Colonic mucosa (tissue), 4 donors: ENCODE measurements around the gene ACTR3C. TPM values are rescaled to one million over a fixed set of nuclear protein-coding genes. Genes with fewer than 3 reads are reported as not detected.

Experiments used
- DNase-seq: peaks from one replicate; pipeline ENCODE4 v3.0.0-alpha.2; 2020
- H3K27ac ChIP-seq: fragments of 200-600 bp; one replicate; pipeline ENCODE4 v1.8.0; 2021
- H3K27me3 ChIP-seq: fragments of 200-600 bp; one replicate; pipeline ENCODE4 v1.8.0; 2021
- H3K36me3 ChIP-seq: fragments of 200-600 bp; one replicate; pipeline ENCODE4 v1.8.0; 2021
- H3K4me1 ChIP-seq: fragments of 200-600 bp; one replicate; pipeline ENCODE4 v1.8.0; 2021; ENCODE audit warnings: mild to moderate bottlenecking
- H3K4me3 ChIP-seq: fragments of 200-600 bp; one replicate; pipeline ENCODE4 v1.8.0; 2021
- H3K9ac ChIP-seq, 2 donors: one replicate each; pipeline ENCODE4 v1.7.0; 2013; ENCODE audit warnings: control low read depth in 2 of 2, low read depth in 2 of 2, low read length in 2 of 2
- H3K9me3 ChIP-seq: fragments of 200-600 bp; one replicate; pipeline ENCODE4 v1.8.0; 2021
- CTCF ChIP-seq: fragments of 200-600 bp; IDR thresholded peaks from one replicate; pipeline ENCODE4 v1.8.0; 2022; ENCODE audit warnings: antibody characterized with exemption, mild to moderate bottlenecking
- intact Hi-C: fragments of 100-400 bp; cut with DNase I; formaldehyde crosslinking; loops from one replicate; pipeline ENCODE4 v1.14.1; 2022
- total RNA-seq, 2 donors: library from RNA; stranded (reverse); fragmentation: NEBNext Ultra II Directional in 1 of 2; extraction: Animal tissue kit (Norgen Biotek cat#: 25700) in 1 of 2; gene quantifications; one replicate each; pipeline ENCODE4 v1.2.1, GENCODE V29; 2021
- donor health status: healthy.
- donor health status: DM: no; HTN: no; CAD: no.
- donor health status: DM: no; HTN: no; CAD: no.

Gene ACTR3C
- total RNA-seq, 2 donors from 2014 or later: 17.6 to 29.6 TPM

DNA sequence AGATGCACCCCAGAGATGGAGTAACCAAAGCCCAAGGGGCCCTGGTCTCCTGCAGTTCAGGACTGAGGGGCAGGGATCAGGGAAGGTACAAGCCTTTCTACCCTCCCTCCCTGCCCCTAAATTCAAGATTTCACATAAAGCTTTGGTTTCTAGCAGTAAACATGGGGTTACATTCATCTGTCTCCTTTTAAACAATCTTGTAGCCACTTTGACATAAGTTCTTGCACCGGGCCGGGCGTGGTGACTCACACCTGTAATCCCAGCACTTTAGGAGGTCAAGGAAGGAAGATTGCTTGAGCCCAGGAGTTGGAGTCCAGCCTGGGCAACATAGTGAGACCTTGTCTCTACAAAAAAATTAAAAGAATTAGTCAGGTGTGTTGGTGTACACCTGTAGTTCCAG, 4.0 kb upstream of the ACTR3C start:
- Histone ChIP-seq H3K27ac (no peak overlapping the region), H3K36me3 (no peaks in the 10 kb centered on the region), H3K4me1 (peaks cover 7% of the 10 kb centered on the region), H3K27me3 (no peaks in the 10 kb centered on the region), H3K9me3 (no peaks in the 10 kb centered on the region), H3K9ac (no peak overlapping the region), H3K4me3 (no peak overlapping the region)
- no peak for TF ChIP-seq CTCF
- DNase-seq: no peak
- intact Hi-C loops: loop anchor here (5.0 kb wide), 1 partner anchor 45 kb away; no protein-coding TSS in a partner anchor

DNA sequence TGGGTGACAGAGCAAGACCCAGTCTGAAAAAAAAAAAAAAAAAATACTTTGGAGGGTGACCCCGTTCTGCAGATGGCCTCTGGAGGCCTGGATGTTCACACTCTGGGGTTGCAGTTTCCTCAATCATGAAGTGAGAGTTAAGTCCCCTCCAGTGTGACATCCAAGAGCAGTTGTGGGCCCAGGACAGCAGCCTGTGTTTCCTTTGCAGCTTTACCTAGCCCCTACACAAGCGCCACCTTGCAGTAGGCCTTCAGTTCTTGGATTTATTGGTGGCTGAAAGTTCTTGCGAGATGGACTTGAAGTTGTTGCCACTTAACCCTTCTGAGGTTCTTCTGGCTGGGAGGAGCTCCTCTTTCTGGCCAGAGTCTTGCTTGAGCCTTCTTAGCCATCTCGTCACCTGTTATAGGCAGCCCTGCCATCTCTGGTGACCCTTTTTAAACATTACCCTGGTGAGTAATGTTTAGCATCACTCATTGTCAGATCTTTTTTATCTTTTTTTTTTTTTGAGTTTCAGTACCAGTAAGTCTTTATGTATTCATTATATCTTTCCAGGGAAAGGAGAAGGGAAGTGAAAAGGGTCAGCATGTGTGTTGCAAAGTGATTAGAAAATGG, 3.4 kb upstream of the ACTR3C start:
- Histone ChIP-seq H3K4me3 (no peak overlapping the region), H3K9me3 (no peaks in the 10 kb centered on the region), H3K4me1 (peaks cover 7% of the 10 kb centered on the region), H3K36me3 (no peaks in the 10 kb centered on the region), H3K27ac (no peak overlapping the region), H3K9ac (no peak overlapping the region), H3K27me3 (no peaks in the 10 kb centered on the region)
- no peak for DNase-seq
- intact Hi-C loops: loop anchor here (5.0 kb wide), 1 partner anchor 46 kb away; no protein-coding TSS in a partner anchor
- TF ChIP-seq CTCF: no peak

GRCh38 chr7:150325901-150326300, 2.6 kb upstream of the ACTR3C start:
- H3K4me3 ChIP-seq: no peak overlapping the region
- H3K9me3 ChIP-seq: no peaks in the 10 kb centered on the region
- H3K9ac ChIP-seq: no peak overlapping the region
- no peaks in the 10 kb centered on the region for H3K27me3 ChIP-seq
- no peak for DNase-seq
- intact Hi-C loops: loop anchor here (5.0 kb wide), 1 partner anchor 46 kb away; no protein-coding TSS in a partner anchor
- H3K4me1 ChIP-seq: peaks cover 7% of the 10 kb centered on the region
- peak overlapping the region; percentile 90 for H3K27ac ChIP-seq
- no peaks in the 10 kb centered on the region for H3K36me3 ChIP-seq
- no peak for TF ChIP-seq CTCF

DNA sequence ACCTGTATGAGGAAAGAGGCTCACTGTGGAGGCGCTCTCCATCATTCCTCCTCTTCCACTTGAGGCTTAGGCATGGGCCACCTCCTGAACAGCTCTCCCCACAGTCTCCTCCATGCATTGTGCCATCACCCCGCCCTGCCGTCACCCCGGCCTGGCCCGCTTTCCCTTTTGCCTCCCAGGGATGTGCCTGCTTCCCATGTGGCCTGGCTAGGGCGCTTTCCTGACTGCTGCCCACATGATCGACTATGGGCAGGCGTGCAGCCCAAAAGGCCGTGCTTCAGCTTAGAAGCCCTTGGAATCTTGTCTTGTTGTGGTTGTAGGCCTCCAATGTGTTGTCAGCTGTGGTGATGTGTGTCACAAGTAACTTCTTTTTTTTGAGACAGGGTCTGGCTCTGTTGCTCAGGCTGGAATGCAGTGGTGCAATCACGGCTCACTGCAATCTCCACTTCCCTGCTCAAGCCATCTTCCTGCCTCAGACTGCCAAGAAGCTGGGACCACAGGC, 1.8 kb upstream of the ACTR3C start:
- Histone ChIP-seq H3K4me1 (peaks cover 7% of the 10 kb centered on the region), H3K9me3 (no peaks in the 10 kb centered on the region), H3K4me3 (no peak overlapping the region), H3K36me3 (no peaks in the 10 kb centered on the region), H3K9ac (peak overlapping the region in 1 of 2 donors; percentile 94), H3K27ac (peak overlapping the region; percentile 90), H3K27me3 (no peaks in the 10 kb centered on the region)
- no peak for TF ChIP-seq CTCF
- DNase-seq: no peak
- intact Hi-C loops: loop anchor here (5.0 kb wide), 1 partner anchor 47 kb away; no protein-coding TSS in a partner anchor

DNA sequence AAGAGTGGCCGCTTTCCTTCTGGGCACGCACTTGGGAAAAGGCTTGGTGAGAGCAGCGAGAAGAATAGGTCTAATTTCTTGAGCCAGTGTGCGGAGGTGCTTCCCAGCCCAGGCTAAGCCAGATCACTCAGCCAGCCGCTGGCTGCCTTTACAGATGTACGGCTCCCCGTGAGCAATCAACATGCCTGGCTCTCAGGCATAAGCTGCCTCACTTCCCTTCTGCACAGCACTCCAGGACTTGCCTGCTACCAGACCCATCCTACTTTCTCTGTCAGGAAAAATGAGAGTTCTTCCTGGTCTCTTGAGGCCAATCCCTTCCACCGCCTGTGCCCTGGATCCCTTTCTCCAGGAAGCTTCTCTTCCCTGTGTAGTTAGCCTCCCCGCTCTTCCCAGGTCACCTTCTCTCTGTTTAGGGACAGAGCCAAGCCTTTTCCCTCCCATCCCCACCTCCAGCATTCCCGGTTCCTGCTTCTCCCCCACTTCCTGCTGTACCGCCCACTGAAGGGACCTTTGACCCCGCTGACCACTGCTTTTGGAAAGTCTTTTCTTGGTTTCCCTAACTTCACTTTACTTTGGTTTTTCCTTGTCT, 1.1 kb upstream of the ACTR3C start:
- Histone ChIP-seq H3K4me3 (peak overlapping the region; percentile 74), H3K36me3 (no peaks in the 10 kb centered on the region), H3K4me1 (peaks cover 7% of the 10 kb centered on the region), H3K27me3 (no peaks in the 10 kb centered on the region), H3K9me3 (no peaks in the 10 kb centered on the region), H3K9ac (peak overlapping the region; percentile 48 to 94), H3K27ac (peak overlapping the region; percentile 90)
- intact Hi-C loops: no loop called here
- DNase-seq: peak; percentile 69
- TF ChIP-seq CTCF: no peak
